Uterine smooth muscle cell (primary cell): Measurements from ENCODE around the gene WARS2. TPM values are rescaled to one million over a fixed set of nuclear protein-coding genes. Genes with fewer than 3 reads are reported as not detected.

Source experiments
- total RNA-seq: library from RNA; depleted of rRNA; stranded (reverse); fragments of >200 nt; gene quantifications from 2 replicates; pipeline ENCODE4 v1.2.3, GENCODE V29; 2014

The WARS2 gene
- 17.3 and 18.2 TPM in 2 replicates for total RNA-seq

GRCh38 chr1:119140177-119141019 lies at the start of gene WARS2:
TSS of gene WARS2 (minus strand) at chr1:119140653. CDS start at chr1:119140644, 9 bp downstream.

GRCh38 chr1:118988186-118989005 lies 152.1 kb downstream of the WARS2 start, which contains the start of gene TBX15:
TSS of gene TBX15 (minus strand) at chr1:118988343. CDS start at chr1:118987795, 548 bp downstream.

Other genes starting within 250 kb of the WARS2 start
- not detected in 2 replicates for gene TBX15, start 152.3 kb downstream of the WARS2 start, total RNA-seq
- gene HAO2, start 228.1 kb upstream of the WARS2 start, total RNA-seq: not detected in 2 replicates